ENCODE data around the gene C13orf46. TPM values are rescaled to one million over a fixed set of nuclear protein-coding genes. Genes with fewer than 3 reads are reported as not detected.

C13orf46 gene
- total RNA-seq, 2 experiments from 2014 or later = 4.0 to 4.9 TPM

DNA sequence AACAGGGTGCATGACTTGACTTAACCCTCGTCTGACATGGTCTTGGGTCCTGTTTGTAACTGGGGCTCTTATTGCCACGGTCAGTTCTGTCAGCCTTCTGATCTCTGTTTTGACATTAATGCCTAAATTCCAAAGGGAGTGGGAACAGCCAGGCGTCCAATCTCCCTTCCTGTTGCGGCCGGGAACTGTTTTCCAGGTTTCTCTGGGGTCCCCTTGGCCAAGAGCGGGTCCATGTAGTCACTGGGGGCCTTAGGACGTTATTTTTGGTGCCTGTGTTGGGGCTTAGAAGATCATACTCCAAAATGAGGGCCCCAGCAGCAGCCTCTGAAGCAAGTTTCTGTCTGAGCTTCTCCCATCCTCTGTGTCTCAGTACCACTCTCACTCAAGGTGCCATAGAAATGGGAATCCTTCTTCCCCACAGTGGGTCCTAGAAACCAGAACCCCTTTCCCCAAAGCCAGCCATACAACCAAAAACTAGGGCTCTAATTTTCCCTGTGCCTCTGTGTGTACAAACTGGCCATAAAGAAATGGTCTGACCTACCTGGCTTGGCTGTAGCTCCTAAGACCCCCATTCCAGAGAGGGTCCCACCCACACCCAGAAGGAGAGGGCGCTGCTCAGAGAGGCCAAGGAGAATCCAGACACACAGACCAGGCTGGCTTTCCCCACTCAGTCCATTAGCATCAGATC is 50.4 kb downstream of the C13orf46 start:
- H3K36me3 Mint-ChIP-seq = no peaks in the 10 kb centered on the region
- ATAC-seq (ENCODE audit: low read depth) = no peak
- DNase-seq = no peak
- peaks cover 8% of the 10 kb centered on the region for H3K9me3 Mint-ChIP-seq
- H3K27me3 Mint-ChIP-seq = peaks cover 41% of the 10 kb centered on the region
- H3K27ac Mint-ChIP-seq = no peak overlapping the region
- H3K4me1 Mint-ChIP-seq = no peaks in the 10 kb centered on the region
- no peak overlapping the region for H3K4me3 Mint-ChIP-seq
- POLR2A ChIA-PET = no interaction called here

DNA sequence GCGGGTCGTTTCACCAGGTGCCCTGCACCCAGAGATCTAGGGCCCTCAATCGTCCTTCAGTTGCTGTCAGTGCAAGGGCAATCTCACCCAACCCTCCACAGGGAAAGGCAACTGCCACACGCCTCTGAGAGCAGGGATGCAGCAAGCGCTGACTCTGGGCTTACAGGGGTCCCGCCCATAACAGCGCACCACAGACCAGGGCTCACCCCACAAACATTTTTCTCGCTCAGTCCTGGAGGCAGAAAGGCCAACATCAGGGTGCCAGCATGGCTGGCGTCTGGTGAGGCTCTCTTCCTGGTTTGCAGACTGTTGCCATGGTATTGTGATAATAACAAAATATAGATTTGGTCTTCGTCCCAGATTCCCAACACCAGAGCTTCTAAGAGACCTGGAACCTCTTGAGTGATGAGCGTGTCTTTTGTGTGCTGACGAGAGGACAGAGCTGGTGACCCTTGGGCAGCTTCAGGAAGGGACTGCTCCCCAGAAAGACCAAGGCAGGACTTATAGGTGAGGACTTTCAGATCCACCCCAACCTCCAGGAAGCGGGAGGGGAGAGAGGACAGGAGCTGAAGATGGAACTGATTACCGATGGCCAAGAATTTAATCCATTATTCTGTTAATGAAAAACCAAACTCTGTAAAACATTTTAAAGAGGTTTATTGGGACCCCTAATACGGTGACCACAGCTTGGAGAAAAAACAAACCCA is 51.3 kb downstream of the C13orf46 start:
- Mint-ChIP-seq H3K27ac (no peak overlapping the region), H3K4me1 (no peaks in the 10 kb centered on the region), H3K27me3 (peaks cover 36% of the 10 kb centered on the region), H3K36me3 (no peaks in the 10 kb centered on the region), H3K4me3 (no peak overlapping the region), H3K9me3 (peaks cover 8% of the 10 kb centered on the region)
- POLR2A ChIA-PET = no interaction called here
- ATAC-seq (ENCODE audit: low read depth) (no peak), DNase-seq (no peak)

DNA sequence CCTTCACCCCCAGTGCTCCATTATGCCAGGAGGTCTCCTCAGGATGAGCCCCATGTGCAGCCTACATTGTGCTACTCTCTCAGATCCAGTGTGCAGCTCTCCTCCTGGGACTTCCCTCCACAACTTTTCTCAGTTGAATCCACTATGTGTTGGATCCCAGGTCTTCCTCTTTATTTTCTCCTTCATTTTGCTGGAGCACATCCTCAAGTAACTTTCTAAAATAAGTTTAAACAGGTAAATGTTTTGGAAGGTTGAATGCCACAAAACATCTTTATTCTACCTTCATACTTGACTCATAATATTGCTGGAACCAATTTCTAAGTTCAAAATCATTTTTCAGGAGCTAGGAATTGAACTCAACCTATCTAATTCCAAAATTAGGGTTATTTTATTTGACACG is 52.1 kb downstream of the C13orf46 start:
- H3K27ac Mint-ChIP-seq = no peak overlapping the region
- H3K27me3 Mint-ChIP-seq = peaks cover 32% of the 10 kb centered on the region
- H3K4me1 Mint-ChIP-seq = no peaks in the 10 kb centered on the region
- H3K9me3 Mint-ChIP-seq = peaks cover 8% of the 10 kb centered on the region
- POLR2A ChIA-PET = no interaction called here
- H3K4me3 Mint-ChIP-seq = no peak overlapping the region
- ATAC-seq (ENCODE audit: low read depth) = no peak
- DNase-seq = no peak
- no peaks in the 10 kb centered on the region for H3K36me3 Mint-ChIP-seq

DNA sequence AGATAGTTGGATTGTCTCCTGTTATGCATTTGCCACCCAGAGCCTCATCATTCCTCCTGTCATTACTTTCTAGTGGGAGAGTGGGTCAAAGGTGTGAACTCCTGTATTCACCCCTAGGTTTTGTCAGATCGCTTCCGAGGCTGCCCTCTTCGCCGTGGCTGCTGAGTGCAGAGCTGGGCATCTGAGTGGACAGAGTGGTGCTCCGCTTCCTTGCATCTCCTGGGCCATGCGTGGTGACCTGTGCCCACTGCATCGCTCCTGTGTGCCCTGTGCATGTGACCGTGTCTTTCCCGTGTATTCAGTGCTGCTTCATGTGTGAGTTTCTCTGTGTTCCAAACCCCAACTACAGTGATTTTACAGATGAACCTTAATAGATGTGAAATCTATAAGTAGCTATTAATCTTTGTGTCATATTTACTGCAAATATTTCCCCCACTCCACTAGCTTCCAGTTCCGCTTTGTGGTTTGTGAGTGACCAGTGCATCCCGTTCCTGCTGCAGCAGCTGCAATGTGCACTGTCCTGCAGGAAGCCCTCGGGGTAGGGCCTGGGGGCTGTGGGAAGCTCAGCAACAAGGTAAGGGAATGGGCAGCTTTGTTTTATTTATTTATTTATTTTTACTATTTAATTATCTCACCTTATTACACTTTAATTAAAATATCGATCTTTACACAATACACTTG is 53.1 kb downstream of the C13orf46 start:
- Mint-ChIP-seq H3K4me3 (no peak overlapping the region), H3K27me3 (peaks cover 33% of the 10 kb centered on the region), H3K27ac (no peak overlapping the region), H3K4me1 (peaks cover 2% of the 10 kb centered on the region), H3K36me3 (no peaks in the 10 kb centered on the region), H3K9me3 (peaks cover 8% of the 10 kb centered on the region)
- ATAC-seq (ENCODE audit: low read depth) (no peak), DNase-seq (no peak)
- POLR2A ChIA-PET = no interaction called here

DNA sequence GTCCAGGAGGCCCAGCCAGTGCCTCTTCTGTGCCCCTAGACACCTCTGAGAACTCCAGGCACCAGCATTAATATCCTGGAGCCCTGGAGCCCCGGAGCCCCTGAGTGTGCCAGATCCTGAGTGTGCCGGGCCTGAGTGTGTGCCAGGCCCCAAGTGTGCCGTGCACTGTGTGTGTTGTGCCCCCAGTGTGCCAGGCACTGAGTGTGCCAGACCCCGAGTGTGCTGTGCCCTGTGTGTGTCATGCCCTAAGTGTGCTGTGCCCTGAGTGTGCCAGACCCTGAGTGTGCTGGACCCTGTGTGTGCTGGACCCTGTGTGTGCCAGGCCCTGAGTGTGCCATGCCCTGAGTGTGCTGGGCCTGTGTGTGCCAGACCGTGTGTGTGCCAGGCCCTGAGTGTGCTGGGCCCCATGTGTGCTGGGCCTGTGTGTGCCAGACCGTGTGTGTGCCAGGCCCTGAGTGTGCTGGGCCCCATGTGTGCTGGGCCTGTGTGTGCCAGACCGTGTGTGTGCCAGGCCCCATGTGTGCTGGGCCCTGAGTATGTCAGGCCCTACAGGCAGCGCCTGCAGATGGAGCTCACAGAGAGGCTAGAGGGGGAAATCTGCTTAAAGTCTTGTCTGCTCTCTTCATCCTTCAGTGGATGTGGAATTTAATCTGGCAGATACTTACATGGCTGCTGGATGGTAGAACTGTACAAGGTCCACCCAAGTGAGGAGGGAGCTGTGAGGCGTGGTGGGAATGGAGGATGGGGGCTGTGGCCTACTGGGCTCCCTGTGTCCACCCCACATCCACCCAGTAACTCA is 53.9 kb downstream of the C13orf46 start:
- Mint-ChIP-seq H3K4me3 (no peak overlapping the region), H3K36me3 (no peaks in the 10 kb centered on the region), H3K9me3 (peaks cover 8% of the 10 kb centered on the region), H3K27me3 (peaks cover 30% of the 10 kb centered on the region), H3K27ac (no peak overlapping the region), H3K4me1 (peaks cover 2% of the 10 kb centered on the region)
- DNase-seq (no peak), ATAC-seq (ENCODE audit: low read depth) (no peak)
- POLR2A ChIA-PET = no interaction called here

DNA sequence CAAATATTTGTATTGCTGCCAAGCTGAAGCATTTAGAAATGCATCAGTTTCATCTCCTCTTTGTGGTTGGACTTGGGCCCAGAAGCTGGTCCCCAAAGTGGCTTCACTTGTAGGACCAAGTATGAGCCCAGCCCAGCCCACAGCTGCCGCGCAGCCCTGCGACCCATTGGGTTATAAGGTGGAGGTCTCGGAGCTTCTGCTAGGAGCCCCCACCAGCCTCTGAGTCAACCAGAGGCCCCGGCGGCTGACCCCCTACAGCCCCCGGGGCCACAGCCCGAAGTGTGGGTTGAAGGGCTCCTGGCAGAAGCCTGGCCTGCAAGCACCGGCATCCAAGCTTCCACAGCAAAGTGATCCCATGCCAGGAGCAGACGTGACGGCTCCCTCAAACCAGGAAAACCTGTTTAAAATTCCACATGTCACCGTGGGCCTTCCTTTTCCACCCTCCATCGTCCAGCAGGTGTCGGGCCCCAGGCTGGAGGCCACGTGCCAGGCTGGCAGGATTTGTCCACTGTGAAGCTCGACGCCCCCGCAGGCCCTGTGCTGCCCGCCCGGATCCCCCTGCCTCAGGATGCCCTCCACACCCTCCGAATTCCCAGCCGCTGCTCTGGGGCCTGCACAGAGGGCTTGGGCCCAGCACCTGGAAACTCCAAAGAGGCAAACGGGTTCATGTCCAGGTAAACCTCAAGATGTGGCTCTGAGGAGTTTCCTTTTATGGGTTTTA is 54.7 kb downstream of the C13orf46 start:
- H3K27me3 Mint-ChIP-seq = peaks cover 30% of the 10 kb centered on the region
- H3K9me3 Mint-ChIP-seq = peaks cover 8% of the 10 kb centered on the region
- DNase-seq (no peak), ATAC-seq (ENCODE audit: low read depth) (no peak)
- peaks cover 2% of the 10 kb centered on the region for H3K4me1 Mint-ChIP-seq
- POLR2A ChIA-PET = no interaction called here
- no peak overlapping the region for H3K27ac Mint-ChIP-seq
- no peaks in the 10 kb centered on the region for H3K36me3 Mint-ChIP-seq
- H3K4me3 Mint-ChIP-seq = no peak overlapping the region

DNA sequence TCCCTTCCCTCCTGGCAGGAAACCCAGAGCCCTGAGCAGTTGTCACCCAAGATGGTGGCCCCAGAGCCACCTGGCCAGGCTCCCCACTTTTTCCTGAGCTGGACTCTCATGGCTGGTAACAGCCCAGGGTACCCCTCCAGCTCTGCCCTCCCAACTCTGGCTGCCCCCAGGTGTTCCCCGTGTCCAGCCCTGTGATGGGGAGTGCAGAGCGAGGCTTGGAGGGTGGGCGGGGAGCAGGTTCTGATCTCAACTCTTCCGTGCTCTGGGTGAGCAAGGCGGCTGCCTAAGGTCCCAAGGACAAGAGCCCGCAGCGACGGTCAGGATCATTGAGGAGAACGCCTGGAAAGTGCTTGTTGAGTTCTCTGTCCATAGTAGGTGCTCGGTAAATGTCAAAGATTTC is 55.3 kb downstream of the C13orf46 start:
- Mint-ChIP-seq H3K27me3 (peaks cover 33% of the 10 kb centered on the region), H3K4me1 (peaks cover 2% of the 10 kb centered on the region), H3K27ac (no peak overlapping the region), H3K9me3 (peaks cover 8% of the 10 kb centered on the region), H3K36me3 (no peaks in the 10 kb centered on the region), H3K4me3 (no peak overlapping the region)
- ATAC-seq (ENCODE audit: low read depth) (no peak), DNase-seq (no peak)
- POLR2A ChIA-PET = no interaction called here

DNA sequence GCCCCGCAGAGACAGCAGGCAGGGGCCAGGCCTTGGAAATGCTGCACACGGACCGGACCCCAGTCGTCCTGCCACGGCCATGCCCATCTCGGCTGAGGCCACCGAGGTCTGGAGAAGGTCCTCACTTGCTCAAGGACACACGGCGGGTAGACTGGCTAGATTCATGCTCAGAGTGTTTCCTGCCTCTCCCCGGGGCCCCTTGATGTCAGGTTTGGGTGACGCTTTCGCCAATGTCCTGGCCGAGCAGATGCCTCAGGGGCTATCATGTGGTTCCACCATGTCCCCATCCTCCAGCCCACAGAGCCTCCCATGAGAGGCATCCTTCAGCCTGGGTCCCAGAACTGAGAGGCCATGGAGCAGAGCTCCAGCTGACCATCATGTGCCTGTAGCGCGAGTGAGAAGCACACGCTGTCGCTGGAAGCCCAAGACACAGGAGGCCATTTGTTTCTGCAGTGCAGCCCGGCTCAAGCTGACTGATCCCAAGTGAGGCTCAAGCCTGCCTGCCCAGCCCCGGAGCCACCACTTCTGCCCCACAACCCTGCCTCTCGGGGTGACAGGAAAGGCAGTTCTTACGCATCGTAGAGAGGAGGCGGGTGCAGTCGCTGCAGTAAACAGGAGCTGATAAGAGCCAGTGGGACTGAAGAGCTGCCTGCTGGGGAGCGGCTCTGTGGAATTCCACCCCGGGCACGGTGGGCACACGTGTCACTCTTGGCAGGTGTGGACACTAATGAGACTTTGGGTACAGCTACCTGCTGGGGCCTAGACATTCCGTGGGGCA is 56.1 kb downstream of the C13orf46 start:
- peaks cover 2% of the 10 kb centered on the region for H3K4me1 Mint-ChIP-seq
- H3K9me3 Mint-ChIP-seq = peaks cover 8% of the 10 kb centered on the region
- H3K36me3 Mint-ChIP-seq = no peaks in the 10 kb centered on the region
- POLR2A ChIA-PET = no interaction called here
- DNase-seq = no peak
- ATAC-seq (ENCODE audit: low read depth) = no peak
- H3K27ac Mint-ChIP-seq = no peak overlapping the region
- H3K27me3 Mint-ChIP-seq = peaks cover 37% of the 10 kb centered on the region
- H3K4me3 Mint-ChIP-seq = no peak overlapping the region

DNA sequence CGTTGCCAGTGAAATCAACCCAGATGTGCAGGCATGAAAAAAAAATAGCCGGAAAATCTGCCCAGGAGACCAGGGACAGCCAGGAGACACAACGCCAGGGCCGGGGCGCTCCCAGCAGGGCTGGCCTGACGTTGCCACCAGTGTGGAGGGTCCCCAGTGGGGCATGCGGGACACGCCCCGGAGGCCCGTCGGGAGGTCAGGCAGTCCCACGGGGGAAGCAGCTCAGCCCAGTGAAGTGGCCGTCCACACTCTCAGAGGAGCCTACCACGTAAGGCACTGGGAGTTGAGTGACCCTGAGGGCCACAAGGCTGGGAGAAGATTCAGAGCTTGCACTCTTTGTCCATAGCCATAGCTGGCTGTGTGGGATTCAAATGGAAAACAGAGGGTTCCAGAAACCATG is 56.8 kb downstream of the C13orf46 start:
- peaks cover 38% of the 10 kb centered on the region for H3K27me3 Mint-ChIP-seq

DNA sequence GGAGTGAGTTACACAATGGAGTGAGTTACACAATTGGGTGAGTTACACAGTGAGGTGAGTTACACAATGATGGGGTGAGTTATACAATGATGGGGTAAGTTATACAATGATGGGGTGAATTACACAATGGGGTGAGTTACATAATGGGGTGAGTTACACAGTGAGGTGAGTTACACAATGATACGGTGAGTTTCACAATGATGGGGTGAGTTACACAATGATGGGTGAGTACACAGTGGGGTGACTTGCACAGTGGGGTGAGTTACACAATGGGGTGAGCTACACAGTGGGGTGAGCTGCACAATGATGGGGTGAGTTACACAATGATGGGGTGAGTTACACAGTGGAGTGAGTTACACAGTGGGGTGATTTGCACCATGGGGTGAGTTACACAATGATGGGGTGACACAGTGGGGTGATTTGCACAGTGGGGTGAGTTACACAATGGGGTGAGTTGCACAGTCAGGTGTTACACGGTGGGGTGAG is 57.5 kb downstream of the C13orf46 start:
- Mint-ChIP-seq H3K4me3 (no peak overlapping the region), H3K36me3 (no peaks in the 10 kb centered on the region), H3K27me3 (peaks cover 38% of the 10 kb centered on the region), H3K27ac (no peak overlapping the region), H3K4me1 (peaks cover 2% of the 10 kb centered on the region), H3K9me3 (peaks cover 1% of the 10 kb centered on the region)
- POLR2A ChIA-PET = no interaction called here
- DNase-seq (no peak), ATAC-seq (ENCODE audit: low read depth) (no peak)

More for the DNA sequence above, 56.8 kb downstream of the C13orf46 start:
- ATAC-seq (ENCODE audit: low read depth) (no peak), DNase-seq (no peak)
- POLR2A ChIA-PET = no interaction called here
- H3K36me3 Mint-ChIP-seq = no peaks in the 10 kb centered on the region
- no peak overlapping the region for H3K27ac Mint-ChIP-seq
- peaks cover 2% of the 10 kb centered on the region for H3K4me1 Mint-ChIP-seq
- H3K4me3 Mint-ChIP-seq = no peak overlapping the region
- peaks cover 8% of the 10 kb centered on the region for H3K9me3 Mint-ChIP-seq

DNA sequence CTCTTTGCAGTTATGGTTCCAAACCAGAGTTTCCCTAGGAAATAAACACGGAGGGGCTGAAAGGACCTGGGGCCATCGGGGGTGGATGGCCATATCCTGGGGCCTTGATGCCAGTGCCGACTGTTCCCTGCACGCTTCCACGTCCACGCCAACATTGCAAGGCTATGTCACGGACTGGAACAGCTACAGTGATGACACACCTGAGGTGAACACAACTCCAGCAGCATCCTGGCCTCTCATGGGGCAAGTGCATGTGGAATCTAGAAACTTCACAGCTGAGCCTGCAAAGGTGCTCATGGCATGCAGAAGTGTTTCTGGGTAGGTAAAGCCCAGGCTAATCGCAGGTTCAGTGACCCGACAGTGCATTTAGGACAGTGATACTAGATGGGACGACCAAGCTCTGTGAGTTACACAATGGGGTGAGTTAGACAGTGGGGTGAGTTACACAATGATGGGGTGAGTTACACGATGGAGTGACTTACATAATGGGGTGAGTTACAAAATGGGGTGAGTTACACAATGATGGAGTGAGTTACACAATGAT is 58.0 kb downstream of the C13orf46 start:
- Mint-ChIP-seq H3K4me1 (peaks cover 2% of the 10 kb centered on the region), H3K27me3 (peaks cover 40% of the 10 kb centered on the region), H3K36me3 (no peaks in the 10 kb centered on the region), H3K27ac (no peak overlapping the region), H3K9me3 (no peaks in the 10 kb centered on the region), H3K4me3 (no peak overlapping the region)
- POLR2A ChIA-PET = no interaction called here
- DNase-seq = no peak
- no peak for ATAC-seq (ENCODE audit: low read depth)
